Adrenal gland (tissue), 12 donors: ENCODE data around the gene ZSWIM5. TPM values are rescaled to one million over a fixed set of nuclear protein-coding genes. Genes with fewer than 3 reads are reported as not detected.

Experiments
- DNase-seq, 7 donors: peaks; one replicate each; pipeline ENCODE4 v3.0.0-alpha.2; 2019 to 2020
- H3K27ac ChIP-seq, 5 donors: fragments of 200-600 bp; sonication (generic) in 4 of 5; 1 replicate in 3 of 5; 2 replicates in 2 of 5; pipeline versions ENCODE4 v1.5.1 to v1.8.0; 2016 to 2020; ENCODE audit warnings: mild to moderate bottlenecking in 1 of 5
- H3K27me3 ChIP-seq: fragments of 200-600 bp; 2 replicates; pipeline ENCODE4 v1.8.0; 2021
- H3K36me3 ChIP-seq, 2 donors: fragments of 200-600 bp; replicated peaks in 1 of 2; 1 replicate in 1 of 2; 2 replicates in 1 of 2; pipeline versions ENCODE4 v1.5.1 to v1.8.0; 2018 to 2022
- H3K4me1 ChIP-seq, 2 donors: fragments of 200-600 bp; replicated peaks in 1 of 2; 1 replicate in 1 of 2; 2 replicates in 1 of 2; pipeline versions ENCODE4 v1.5.1 to v1.8.0; 2018 to 2021
- H3K4me3 ChIP-seq, 4 donors: fragments of 200-600 bp; sonication (generic) in 3 of 4; one replicate each; pipeline ENCODE4 v1.5.1; 2016 to 2018
- H3K9me3 ChIP-seq, 3 donors: fragments of 200-600 bp; sonication (generic) in 1 of 3; replicated peaks in 1 of 3; 1 replicate in 2 of 3; 2 replicates in 1 of 3; pipeline versions ENCODE4 v1.5.1 to v1.8.0; 2016 to 2021
- POLR2A ChIP-seq, 2 donors: fragments of 450-650 bp; IDR thresholded peaks; one replicate each; pipeline ENCODE4 v1.6.1; 2017; ENCODE audit warnings: antibody characterized with exemption in 2 of 2, mild to moderate bottlenecking in 2 of 2, moderate library complexity in 1 of 2
- WGBS, 4 donors: extraction: QIAGEN DNeasy Blood & Tissue Kit in 2 of 4; methylation state at CpG; one replicate each; pipeline versions ENCODE4 v1.1.5 to v1.1.7; 2013 to 2017; 5-methylcytosine and 5-hydroxymethylcytosine counted together
- intact Hi-C, 2 donors: fragments of 100-400 bp; cut with DNase I; formaldehyde crosslinking; loops; one replicate each; pipeline versions ENCODE4 v1.14.1 to v1.15.0; 2022 to 2023
- polyA plus RNA-seq, 3 donors: library from polyadenylated mRNA; stranded (reverse); fragments of 200-250 nt in 2 of 3; fragments of 350-450 nt in 1 of 3; fragmentation: Illumina TruSeq in 1 of 3; extraction: RNeasy Lipid Tissue Mini Kit (QIAGEN cat#74804) in 1 of 3; gene quantifications; one replicate each; pipeline ENCODE4 v1.2.3, GENCODE V29; 2013 to 2014
- total RNA-seq, 9 donors: library from RNA; depleted of rRNA in 4 of 9; stranded (reverse); fragments of >200 nt in 4 of 9; fragments of 120-200 nt in 1 of 9; fragmentation: NEBNext Ultra II Directional in 1 of 9; extraction: Animal tissue kit (Norgen Biotek cat#: 25700) in 1 of 9; gene quantifications; one replicate each; pipeline versions ENCODE4 v1.1.0 to v1.2.4, GENCODE V29; 2013 to 2023
- TF ChIP-seq, protein P1 (sequence below), 6 experiments: fragments of 450-650 bp in 4 of 6; fragments of 200-600 bp in 2 of 6; sonication (generic) in 1 of 6; IDR thresholded peaks; 1 replicate in 5 of 6; 2 replicates in 1 of 6; pipeline versions ENCODE4 v1.5.1 to v1.8.0; 2016 to 2021; ENCODE audit warnings: antibody characterized with exemption in 6 of 6, mild to moderate bottlenecking in 2 of 6, moderate library complexity in 1 of 6
- donor health status: healthy with polysubstance abuse.
- donor health status: Bipolar disorder and iron deficiency.
- donor health status: DM: yes; HTN: yes; CAD: no.
- donor health status: DM: no; HTN: no; CAD: no.
- donor health status: DM: no; HTN: no; CAD: no.
- donor health status: DM: yes; HTN: yes; CAD: no.

Gene ZSWIM5
- total and polyA plus RNA-seq, 12 donors = 5.0 to 34.0 (median 18.7) TPM

- 97 to 100% (median 98%) methylated on average over 2 of the region's 2 CpGs for WGBS, 4 donors
- Histone ChIP-seq H3K27ac (no peak overlapping the region), H3K36me3 (peaks cover 0 to 59% of the 10 kb centered on the region in 2 donors), H3K27me3 (no peaks in the 10 kb centered on the region), H3K4me3 (no peak overlapping the region), H3K9me3 (no peaks in the 10 kb centered on the region), H3K4me1 (no peaks in the 10 kb centered on the region)
- DNase-seq = no peak
- no peak for TF ChIP-seq POLR2A (IDR thresholded peaks at IDR 0.05)
- intact Hi-C loops = no loop called here
These were observed 230.2 kb downstream of the ZSWIM5 start for GRCh38 chr1:44976252-44976651.

DNA sequence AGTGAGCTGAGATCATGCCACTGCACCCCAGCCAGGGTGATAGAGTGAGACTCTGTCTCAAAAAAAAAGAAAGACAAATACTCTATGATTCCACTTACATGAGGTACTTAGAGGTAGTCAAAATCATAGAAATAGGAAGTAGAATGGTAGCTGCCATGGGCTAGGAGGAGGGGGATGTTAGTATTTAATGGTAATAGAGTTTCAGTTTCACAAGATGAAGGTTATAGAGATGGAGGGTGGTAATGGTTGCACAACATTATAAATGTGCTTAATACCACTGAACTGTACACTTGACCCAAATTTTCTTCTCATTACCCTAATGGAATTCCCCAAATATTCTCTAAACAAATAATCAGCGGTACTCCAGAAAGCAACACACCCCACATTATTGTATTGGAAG is 232.8 kb downstream of the ZSWIM5 start:
- no peaks in the 10 kb centered on the region for H3K27me3 ChIP-seq
- peaks cover 1 to 2% of the 10 kb centered on the region in 2 donors for H3K4me1 ChIP-seq
- no peak overlapping the region for H3K27ac ChIP-seq
- no peak for TF ChIP-seq POLR2A (IDR thresholded peaks at IDR 0.05)
- TF ChIP-seq, protein P1, sequence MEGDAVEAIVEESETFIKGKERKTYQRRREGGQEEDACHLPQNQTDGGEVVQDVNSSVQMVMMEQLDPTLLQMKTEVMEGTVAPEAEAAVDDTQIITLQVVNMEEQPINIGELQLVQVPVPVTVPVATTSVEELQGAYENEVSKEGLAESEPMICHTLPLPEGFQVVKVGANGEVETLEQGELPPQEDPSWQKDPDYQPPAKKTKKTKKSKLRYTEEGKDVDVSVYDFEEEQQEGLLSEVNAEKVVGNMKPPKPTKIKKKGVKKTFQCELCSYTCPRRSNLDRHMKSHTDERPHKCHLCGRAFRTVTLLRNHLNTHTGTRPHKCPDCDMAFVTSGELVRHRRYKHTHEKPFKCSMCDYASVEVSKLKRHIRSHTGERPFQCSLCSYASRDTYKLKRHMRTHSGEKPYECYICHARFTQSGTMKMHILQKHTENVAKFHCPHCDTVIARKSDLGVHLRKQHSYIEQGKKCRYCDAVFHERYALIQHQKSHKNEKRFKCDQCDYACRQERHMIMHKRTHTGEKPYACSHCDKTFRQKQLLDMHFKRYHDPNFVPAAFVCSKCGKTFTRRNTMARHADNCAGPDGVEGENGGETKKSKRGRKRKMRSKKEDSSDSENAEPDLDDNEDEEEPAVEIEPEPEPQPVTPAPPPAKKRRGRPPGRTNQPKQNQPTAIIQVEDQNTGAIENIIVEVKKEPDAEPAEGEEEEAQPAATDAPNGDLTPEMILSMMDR (IDR thresholded peaks at IDR 0.05) = no peak
- H3K4me3 ChIP-seq = no peak overlapping the region
- peaks cover 0 to 37% of the 10 kb centered on the region in 2 donors for H3K36me3 ChIP-seq
- DNase-seq = no peak
- 82 to 97% (median 91%) methylated on average over 1 of the region's 1 CpG for WGBS, 4 donors
- no peaks in the 10 kb centered on the region for H3K9me3 ChIP-seq
- intact Hi-C loops = no loop called here

DNA sequence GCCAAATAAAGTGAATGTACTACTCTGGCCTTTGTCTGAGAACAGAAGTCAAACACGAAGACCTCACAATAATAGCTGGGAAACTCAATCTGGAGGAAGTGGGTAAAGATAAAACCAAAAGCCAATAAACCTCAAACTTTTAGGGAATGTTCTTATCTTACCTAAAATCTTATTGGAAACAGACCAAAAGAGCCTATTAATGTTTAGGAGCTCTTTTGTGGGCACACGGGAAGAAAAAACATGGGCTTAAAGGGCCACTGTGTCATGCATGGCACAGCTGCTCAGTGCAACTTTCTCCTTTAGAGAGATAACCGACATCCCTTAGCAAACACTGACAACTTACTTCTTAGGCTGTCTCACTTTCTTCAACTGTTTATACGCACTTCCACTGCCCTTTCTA is 236.1 kb downstream of the ZSWIM5 start:
- Histone ChIP-seq H3K9me3 (no peaks in the 10 kb centered on the region), H3K27ac (no peak overlapping the region), H3K27me3 (no peaks in the 10 kb centered on the region), H3K4me1 (peaks cover 3 to 13% of the 10 kb centered on the region in 2 donors), H3K4me3 (no peak overlapping the region), H3K36me3 (peaks cover 0 to 8% of the 10 kb centered on the region in 2 donors)
- no peak for DNase-seq
- 65 to 72% (median 66%) methylated on average over 4 of the region's 4 CpGs for WGBS, 4 donors
- TF ChIP-seq POLR2A (IDR thresholded peaks at IDR 0.05) = no peak
- TF ChIP-seq, protein P1 (IDR thresholded peaks at IDR 0.05) = no peak
- intact Hi-C loops = no loop called here

Other genes starting within 250 kb of the ZSWIM5 start
- gene EIF2B3, start 220.0 kb downstream of the ZSWIM5 start, total RNA-seq = 10 to 100 TPM; 13.8 to 55.0 (median 37.6) TPM
- gene EIF2B3, start 220.0 kb downstream of the ZSWIM5 start, polyA plus RNA-seq = 10 to 100 TPM; 12.6 to 61.0 (median 16.0) TPM
- gene HECTD3, start 195.3 kb downstream of the ZSWIM5 start, total RNA-seq = 10 to 100 TPM; 17.2 to 68.4 (median 50.8) TPM
- 10 to 100 TPM; 31.1 to 73.7 (median 54.3) TPM for gene HECTD3, start 195.3 kb downstream of the ZSWIM5 start, polyA plus RNA-seq
- 100 to 1,000 TPM; 169 to 324 (median 220) TPM for gene UROD, start 194.4 kb downstream of the ZSWIM5 start, total RNA-seq
- 100 to 1,000 TPM; 219 to 380 (median 265) TPM for gene UROD, start 194.4 kb downstream of the ZSWIM5 start, polyA plus RNA-seq
- 1 to 10 TPM in 2 of 9 donors, under 1 TPM in 4, not detected in 3; 0.18 to 2.9 (median 0.37) TPM for gene HPDL, start 120.3 kb upstream of the ZSWIM5 start, total RNA-seq
- gene HPDL, start 120.3 kb upstream of the ZSWIM5 start, polyA plus RNA-seq = under 1 TPM; 0.16 to 0.37 (median 0.33) TPM
- 10 to 100 TPM in 4 of 9 donors, 1 to 10 TPM in 5; 3.3 to 15.4 (median 9.8) TPM for gene TOE1, start 133.6 kb upstream of the ZSWIM5 start, total RNA-seq
- gene TOE1, start 133.6 kb upstream of the ZSWIM5 start, polyA plus RNA-seq = 10 to 100 TPM in 2 of 3 donors, 1 to 10 TPM in 1; 8.9 to 17.7 (median 10.3) TPM
- gene MUTYH, start 133.8 kb upstream of the ZSWIM5 start, total RNA-seq = 10 to 100 TPM; 15.0 to 35.4 (median 21.0) TPM
- gene MUTYH, start 133.8 kb upstream of the ZSWIM5 start, polyA plus RNA-seq = 10 to 100 TPM in 2 of 3 donors, 1 to 10 TPM in 1; 9.8 to 60.7 (median 44.0) TPM